Keratinocyte (primary cell): ENCODE results near the gene GGACT. TPM values are rescaled to one million over a fixed set of nuclear protein-coding genes. Genes with fewer than 3 reads are reported as not detected.

ENCODE experiments used
- DNase-seq: peaks from one replicate; pipeline ENCODE4 v3.0.0-alpha.2; 2011; ENCODE audit warnings: low read depth, missing footprints, low spot score
- FAIRE-seq: peaks from 2 replicates; lab custom pipeline; 2011; peaks lifted over from hg19 to GRCh38; lab: Jason Lieb, UNC
- H2AFZ ChIP-seq: 2 replicates; pipeline ENCODE4 v1.6.0; 2012; ENCODE audit warnings: low read length, control low read depth, inconsistent platforms; ENCODE audit not compliant: control insufficient read depth
- H3K27ac ChIP-seq: 2 replicates; pipeline ENCODE4 v1.5.1; 2011; ENCODE audit warnings: low read length; ENCODE audit not compliant: control insufficient read depth, insufficient read depth
- H3K27me3 ChIP-seq: 3 replicates; pipeline ENCODE4 v1.6.0; 2011; ENCODE audit warnings: low read length; ENCODE audit not compliant: control insufficient read depth, insufficient read depth; ENCODE audit errors: extremely low read depth
- H3K36me3 ChIP-seq, 2 experiments: 2 replicates in 1 of 2; 3 replicates in 1 of 2; pipeline ENCODE4 v1.5.1; 2011; ENCODE audit warnings: low read length in 2 of 2, mild to moderate bottlenecking in 1 of 2; ENCODE audit not compliant: control insufficient read depth in 2 of 2, insufficient read depth in 2 of 2; ENCODE audit errors: extremely low read depth in 1 of 2
- H3K4me1 ChIP-seq: 3 replicates; pipeline ENCODE4 v1.5.1; 2011; ENCODE audit warnings: low read length; ENCODE audit not compliant: control insufficient read depth, insufficient read depth; ENCODE audit errors: extremely low read depth
- H3K4me2 ChIP-seq: 3 replicates; pipeline ENCODE4 v1.6.0; 2011; ENCODE audit warnings: low read depth, low read length; ENCODE audit not compliant: control insufficient read depth, insufficient read depth; ENCODE audit errors: extremely low read depth
- H3K4me3 ChIP-seq, 3 experiments: fragments of 200-600 bp in 1 of 3; sonication (generic) in 1 of 3; 2 replicates in 2 of 3; 3 replicates in 1 of 3; pipeline ENCODE4 v1.5.1; 2011 to 2016; ENCODE audit warnings: low read length in 3 of 3, mild to moderate bottlenecking in 3 of 3, control low read depth in 2 of 3, inconsistent platforms in 1 of 3, low read depth in 1 of 3, mixed read lengths in 1 of 3, mixed run types in 1 of 3, moderate library complexity in 1 of 3; ENCODE audit not compliant: control insufficient read depth in 2 of 3, insufficient read depth in 2 of 3; ENCODE audit errors: extremely low read depth in 1 of 3
- H3K79me2 ChIP-seq: 2 replicates; pipeline ENCODE4 v1.6.0; 2012; ENCODE audit warnings: low read length; ENCODE audit not compliant: control insufficient read depth, insufficient read depth
- H3K9ac ChIP-seq: 3 replicates; pipeline ENCODE4 v1.6.0; 2011; ENCODE audit warnings: low read length; ENCODE audit not compliant: control insufficient read depth, insufficient read depth; ENCODE audit errors: extremely low read depth
- H3K9me1 ChIP-seq: 3 replicates; pipeline ENCODE4 v1.6.0; 2011; ENCODE audit warnings: low read length; ENCODE audit not compliant: control insufficient read depth, insufficient read depth; ENCODE audit errors: extremely low read depth
- H3K9me3 ChIP-seq: 2 replicates; pipeline ENCODE4 v1.5.1; 2012; ENCODE audit warnings: low read depth, low read length; ENCODE audit not compliant: control insufficient read depth
- H4K20me1 ChIP-seq: 3 replicates; pipeline ENCODE4 v1.6.0; 2011; ENCODE audit warnings: low read length; ENCODE audit not compliant: control insufficient read depth, insufficient read depth; ENCODE audit errors: extremely low read depth
- CTCF ChIP-seq, 3 experiments: IDR thresholded peaks in 1 of 3; conservative IDR thresholded peaks in 1 of 3; optimal IDR thresholded peaks in 1 of 3; 2 replicates in 2 of 3; 3 replicates in 1 of 3; pipeline versions ENCODE3 to v1.5.1; 2011; ENCODE audit warnings: low read length in 3 of 3, mild to moderate bottlenecking in 3 of 3, moderate library complexity in 2 of 3, control low read depth in 1 of 3, inconsistent platforms in 1 of 3; ENCODE audit not compliant: insufficient read depth in 2 of 3; ENCODE audit errors: extremely low read depth in 1 of 3
- EZH2 ChIP-seq: IDR thresholded peaks from one replicate; pipeline ENCODE4 v1.6.1; 2012; ENCODE audit warnings: inconsistent platforms, mild to moderate bottlenecking, low read length, moderate library complexity
- dilution Hi-C: fragments of 300-500 bp; cut with MboI; formaldehyde crosslinking; loops from one replicate; pipeline ENCODE4 v1.7.0; 2020; ENCODE audit warnings: low sequenced_read_pairs; ENCODE audit not compliant: extremely low pct_ligation_motif_present
- polyA plus RNA-seq, 5 experiments: library from polyadenylated mRNA; depleted of rRNA in 3 of 5; stranded (reverse) in 3 of 5; stranded (forward) in 1 of 5; unstranded in 1 of 5; fragments of >200 nt; gene quantifications; 1 replicate in 1 of 5; 2 replicates in 3 of 5; 3 replicates in 1 of 5; pipeline versions ENCODE4 v1.2.1 to v1.2.3, GENCODE V29; 2011 to 2012; ENCODE audit warnings: missing spikeins in 2 of 5, low read depth in 1 of 5, low replicate concordance in 1 of 5

GGACT gene
- polyA plus RNA-seq, 1 donor (not counting 4 experiments of a cell fraction or from before 2014, with no cell fraction given) = 8.2 TPM

- Histone ChIP-seq H3K27me3 (no peaks in the 10 kb centered on the region), H3K36me3 (no peaks in the 10 kb centered on the region), H3K27ac (no peak overlapping the region), H3K9ac (no peak overlapping the region), H3K4me1 (no peaks in the 10 kb centered on the region), H3K4me2 (no peak overlapping the region), H3K9me1 (no peaks in the 10 kb centered on the region), H3K79me2 (no peaks in the 10 kb centered on the region), H2AFZ (no peak overlapping the region), H4K20me1 (no peaks in the 10 kb centered on the region), H3K9me3 (no peaks in the 10 kb centered on the region), H3K4me3 (no peak overlapping the region)
- TF ChIP-seq EZH2 = no peak
- TF ChIP-seq CTCF (optimal IDR thresholded peaks at IDR 0.05 in 1 of 3, IDR thresholded peaks at IDR 0.05 in 1 of 3, conservative IDR thresholded peaks at IDR 0.05 in 1 of 3; ENCODE audit: extremely low read depth in 1 of 3, insufficient read depth in 2 of 3, low read length in 3 of 3) = no peak
- FAIRE-seq = no peak
- no peak for DNase-seq
- dilution Hi-C loops = no loop called here
Measured at GRCh38 chr13:100560498-100561157, 28.0 kb downstream of the GGACT start.

GRCh38 chr13:100559886-100560285 lies 28.7 kb downstream of the GGACT start:
- TF ChIP-seq CTCF (optimal IDR thresholded peaks at IDR 0.05 in 1 of 3, IDR thresholded peaks at IDR 0.05 in 1 of 3, conservative IDR thresholded peaks at IDR 0.05 in 1 of 3; ENCODE audit: extremely low read depth in 1 of 3, insufficient read depth in 2 of 3, low read length in 3 of 3) (no peak), EZH2 (no peak)
- Histone ChIP-seq H3K27me3 (no peaks in the 10 kb centered on the region), H3K4me3 (no peak overlapping the region), H3K9me1 (no peaks in the 10 kb centered on the region), H3K27ac (no peak overlapping the region), H3K4me2 (no peak overlapping the region), H3K36me3 (no peaks in the 10 kb centered on the region), H3K4me1 (no peaks in the 10 kb centered on the region), H3K9ac (no peak overlapping the region), H4K20me1 (no peaks in the 10 kb centered on the region), H3K9me3 (no peaks in the 10 kb centered on the region), H3K79me2 (no peaks in the 10 kb centered on the region), H2AFZ (no peak overlapping the region)
- DNase-seq = no peak
- FAIRE-seq = no peak
- dilution Hi-C loops = no loop called here
